SKM-1 treated with dmso at 0.1 percent for 144 hours (cell line): ENCODE measurements around the gene TMEM240.

Experiments
- DNase-seq: peaks from one replicate; lab custom pipeline; 2025; ENCODE audit not compliant: unreplicated experiment; lab: John Stamatoyannopoulos, UW

Gene TMEM240

DNA sequence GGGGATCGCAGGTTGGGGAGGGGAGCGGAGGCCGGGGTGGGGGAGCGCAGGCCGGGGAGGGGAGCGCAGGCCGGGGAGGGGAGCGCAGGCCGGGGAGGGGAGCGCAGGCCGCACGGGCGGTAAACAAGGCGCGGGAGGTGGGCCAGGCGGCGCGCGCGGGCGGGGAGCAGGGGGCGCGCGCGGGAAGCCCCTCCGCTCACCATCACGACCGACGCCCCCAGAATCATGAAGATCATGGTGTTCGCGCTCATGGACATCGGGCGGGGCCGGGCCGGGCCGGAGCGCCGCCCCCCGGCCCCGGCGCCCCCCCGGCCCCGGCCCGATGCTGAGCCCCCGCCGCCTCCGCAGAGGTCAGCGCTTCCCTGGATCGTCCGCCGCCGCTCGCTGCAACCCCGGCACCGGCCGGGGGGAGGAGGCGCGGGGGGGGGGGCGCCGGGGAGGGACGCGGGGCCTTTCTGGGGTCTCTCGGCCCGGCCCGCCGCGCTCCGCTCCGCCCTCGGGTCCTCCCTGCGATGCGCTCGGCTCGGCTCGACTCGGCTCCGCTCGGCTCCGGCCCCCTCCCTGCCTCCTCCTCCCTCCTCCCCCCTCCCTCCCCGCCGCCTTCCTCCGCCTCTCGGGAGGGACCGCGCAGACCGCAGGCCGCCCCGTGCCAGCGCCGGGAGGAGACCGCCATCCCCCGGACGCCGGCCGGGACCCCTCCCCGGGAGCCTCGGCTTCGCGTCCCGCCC, at the start of gene TMEM240:
Gene TMEM240, minus strand, starts transcription at position 535 of the 728 bp plus-strand sequence. Its CDS starts 278 bp downstream, at position 257.
- DNase-seq, result no peak

DNA sequence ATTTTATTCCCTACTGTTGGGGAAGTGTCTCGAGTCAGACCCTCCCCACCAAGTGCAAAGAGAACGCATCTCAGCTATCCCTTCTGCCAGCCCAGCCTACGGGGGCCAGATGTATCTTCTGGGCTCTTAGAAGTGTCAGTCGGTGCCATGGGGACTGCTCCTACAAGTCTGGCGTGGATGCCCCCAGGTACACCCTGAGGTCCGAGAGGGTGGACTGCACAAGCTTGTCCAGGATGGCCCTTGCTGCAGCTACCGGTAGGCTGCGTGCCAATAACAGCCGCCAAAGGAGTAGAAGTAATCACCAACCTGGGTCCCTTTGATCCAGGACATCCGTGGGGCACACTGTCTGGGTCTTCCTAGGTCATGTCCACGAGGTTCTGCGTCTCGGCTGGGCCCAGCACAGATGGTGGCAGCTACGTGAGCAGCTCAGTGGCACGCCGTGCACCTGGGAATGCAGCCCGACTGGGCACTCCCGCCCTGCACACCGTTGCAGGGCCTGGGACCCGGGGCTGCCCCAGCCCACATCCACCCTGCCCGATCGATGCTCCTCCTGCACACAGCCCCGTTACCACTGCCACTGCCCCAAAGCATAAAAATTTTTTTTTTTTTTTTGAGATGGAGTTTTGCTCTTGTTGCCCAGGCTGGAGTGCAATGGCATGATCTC, 43.1 kb upstream of the TMEM240 start:
- DNase-seq, result no peak

DNA sequence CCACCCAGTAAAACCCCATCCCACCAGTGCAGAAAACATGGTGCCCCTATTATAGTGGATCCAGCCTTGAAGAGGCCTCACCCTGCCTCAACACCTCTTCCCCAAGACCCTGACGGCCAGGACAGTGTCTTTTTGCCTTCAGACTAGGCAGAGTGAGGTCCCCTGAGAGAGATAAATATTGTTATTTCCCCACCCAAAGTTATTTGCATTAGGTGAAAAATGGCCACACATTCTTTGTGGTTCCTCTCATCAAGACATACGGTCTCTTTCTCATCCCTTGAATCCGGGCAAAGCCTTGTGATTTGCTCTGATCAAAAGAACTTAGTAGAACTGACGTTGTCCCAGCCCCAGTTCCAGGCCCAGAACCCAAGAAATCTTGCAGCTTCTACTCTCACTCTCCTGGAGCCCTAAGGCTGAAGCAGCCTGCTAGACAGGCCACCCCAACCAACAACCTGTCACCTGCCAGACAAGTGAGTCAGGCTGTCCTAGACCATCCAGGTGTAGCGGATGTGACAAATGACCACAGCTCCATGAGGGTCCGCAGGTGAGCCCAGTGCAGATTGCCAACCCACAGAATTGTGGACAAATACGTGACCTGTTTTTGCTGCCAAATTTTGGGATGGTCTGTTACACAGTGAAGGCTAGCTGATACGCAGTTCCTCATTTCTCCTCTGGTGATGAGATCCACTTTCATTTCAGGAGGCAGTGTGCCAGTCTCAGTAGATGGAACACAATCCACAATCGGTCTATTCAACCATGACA, 42.3 kb upstream of the TMEM240 start:
- no peak for DNase-seq

DNA sequence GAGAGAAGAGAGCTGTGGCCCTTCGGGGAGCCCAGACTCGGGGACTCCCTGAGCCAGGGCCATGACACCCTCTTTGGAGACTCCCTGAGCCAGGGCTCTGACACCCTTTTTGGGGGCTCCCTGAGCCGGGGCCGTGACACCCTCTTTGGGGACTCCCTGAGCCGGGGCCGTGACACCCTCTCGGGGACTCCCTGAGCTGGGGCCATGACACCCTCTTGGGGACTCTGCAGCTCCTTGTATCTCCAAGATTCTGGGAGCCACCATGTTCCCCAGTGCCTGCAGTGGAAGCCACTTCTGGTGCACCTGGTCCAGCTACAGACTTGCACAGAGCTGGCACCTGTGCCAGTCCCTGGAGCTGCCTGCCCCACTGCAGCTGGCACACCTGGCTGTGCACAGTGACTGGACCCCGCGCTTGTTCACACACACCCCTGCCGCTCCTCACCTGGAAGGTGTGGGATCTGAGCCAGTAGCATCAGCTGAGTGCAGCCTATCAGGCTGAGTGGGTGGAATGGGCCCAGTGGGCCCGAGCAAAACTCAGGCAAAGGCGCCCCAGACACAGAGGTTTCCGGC, 38.0 kb upstream of the TMEM240 start:
- no peak for DNase-seq

DNA sequence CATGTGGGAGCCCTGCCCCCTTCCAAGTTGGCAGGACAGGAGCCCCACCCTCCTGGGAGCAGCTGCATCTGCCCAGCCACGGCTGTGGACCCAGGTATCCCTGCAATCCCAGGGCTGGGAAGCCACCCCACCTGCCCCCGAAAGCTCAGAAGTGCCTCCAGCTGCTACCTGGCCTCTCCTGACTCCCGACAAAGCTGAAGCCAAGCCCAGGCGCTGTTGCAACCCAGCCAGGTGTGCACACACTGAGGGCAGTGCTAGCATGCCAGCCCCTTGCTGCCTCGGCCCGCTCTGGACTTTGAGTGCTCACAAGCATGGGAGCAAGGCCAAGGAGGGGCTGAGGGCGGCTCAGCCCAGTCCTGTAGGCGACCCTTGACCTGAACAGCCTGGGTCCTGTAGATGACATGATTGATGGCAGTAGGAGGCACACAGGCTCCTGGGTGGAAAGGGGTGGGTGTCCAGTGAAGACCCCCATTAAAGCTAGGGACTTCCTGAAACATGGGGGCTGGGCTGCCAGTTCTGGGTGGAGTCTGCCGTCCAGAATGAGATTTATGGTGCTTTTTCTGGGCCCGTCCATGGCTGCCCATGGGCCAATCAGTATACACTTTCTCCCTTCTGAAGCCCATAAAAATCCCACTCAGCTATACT, 37.1 kb upstream of the TMEM240 start:
- DNase-seq, result no peak

DNA sequence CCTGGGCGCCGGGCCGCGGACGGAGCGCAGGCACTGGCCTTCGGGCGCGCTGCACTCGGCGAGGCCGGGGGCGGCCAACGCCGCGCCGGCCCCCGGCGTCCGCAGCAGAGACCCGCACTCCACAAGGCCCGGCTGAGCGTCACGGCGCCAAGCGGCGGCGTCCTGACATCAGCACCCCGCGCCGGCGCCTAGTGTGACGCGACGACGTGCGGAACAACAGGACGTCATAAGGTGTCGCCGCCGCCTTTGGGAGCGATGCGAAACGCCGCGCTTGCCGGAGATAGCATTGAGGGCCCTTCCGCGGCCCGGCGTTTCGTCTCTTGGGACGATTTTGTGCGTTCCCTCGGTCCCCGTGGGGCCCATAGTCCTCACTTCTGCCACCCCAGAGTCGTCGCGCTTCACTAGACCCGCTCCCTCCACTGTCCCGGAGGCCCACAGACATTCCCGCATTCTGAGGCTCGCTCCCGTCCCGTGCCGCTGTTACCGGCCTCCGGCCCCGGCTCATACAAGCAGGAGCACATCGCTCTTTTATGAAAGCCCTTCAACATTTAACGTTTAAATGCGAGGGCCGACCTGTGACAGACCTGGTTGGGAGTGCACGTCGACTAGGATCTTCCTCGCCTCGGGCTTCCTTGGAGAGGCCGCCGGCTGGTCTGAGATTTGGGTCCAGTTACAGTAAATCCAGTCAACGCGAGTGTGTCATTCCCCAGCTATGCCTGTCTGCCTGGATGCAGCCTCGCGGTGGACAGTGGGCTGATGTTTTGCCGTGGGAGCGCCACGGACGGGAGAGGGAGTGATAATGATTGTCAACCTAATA, 34.5 kb upstream of the TMEM240 start, which contains the start of gene SSU72:
Gene SSU72, minus strand, starts transcription at position 143 of the 817 bp plus-strand sequence. CDS start 306 bp downstream, outside the sequence.
- DNase-seq, result peak; percentile 81

DNA sequence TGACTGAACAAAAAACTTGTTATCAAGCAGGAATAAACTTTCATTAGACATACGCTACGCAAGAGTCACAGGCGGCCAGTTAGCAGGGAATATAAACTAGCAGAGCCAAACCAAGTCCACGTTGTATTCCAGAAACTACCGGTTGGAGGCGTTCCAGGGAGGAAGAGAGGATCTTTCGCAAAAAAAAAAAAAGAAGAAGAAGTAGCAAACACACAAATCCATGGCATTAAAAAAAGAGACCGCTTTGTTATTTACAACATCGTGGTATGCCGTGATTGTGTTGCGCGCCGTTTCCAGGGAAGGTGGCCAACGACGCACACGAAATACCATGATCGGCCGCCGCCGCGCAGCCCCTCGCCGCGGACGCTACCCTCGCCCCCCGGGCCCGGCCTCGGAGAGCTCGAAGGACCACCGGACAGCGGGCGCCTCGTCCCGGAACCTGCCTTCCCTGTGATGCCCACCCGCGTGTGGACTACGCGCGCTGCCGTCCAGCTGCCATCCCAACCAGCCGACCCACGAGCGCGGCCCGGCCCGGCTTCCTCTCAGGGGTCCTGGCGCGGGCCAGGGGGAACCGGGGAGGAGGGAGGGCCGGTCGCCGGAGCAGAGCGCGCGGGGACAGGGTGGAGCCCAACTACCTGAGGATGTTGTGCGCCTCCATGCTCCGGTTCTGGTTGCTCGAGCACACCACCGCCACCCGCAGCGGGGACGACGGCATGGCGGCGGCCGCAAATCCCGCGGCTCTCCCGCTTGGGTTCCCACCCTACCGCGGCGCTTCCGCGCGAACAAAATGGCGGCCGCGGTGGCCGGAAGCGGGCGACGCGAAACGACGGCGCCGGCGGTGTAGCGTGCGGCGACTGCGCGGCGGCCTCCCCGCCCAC, 33.7 kb upstream of the TMEM240 start:
- DNase-seq, result peak; percentile 62

DNA sequence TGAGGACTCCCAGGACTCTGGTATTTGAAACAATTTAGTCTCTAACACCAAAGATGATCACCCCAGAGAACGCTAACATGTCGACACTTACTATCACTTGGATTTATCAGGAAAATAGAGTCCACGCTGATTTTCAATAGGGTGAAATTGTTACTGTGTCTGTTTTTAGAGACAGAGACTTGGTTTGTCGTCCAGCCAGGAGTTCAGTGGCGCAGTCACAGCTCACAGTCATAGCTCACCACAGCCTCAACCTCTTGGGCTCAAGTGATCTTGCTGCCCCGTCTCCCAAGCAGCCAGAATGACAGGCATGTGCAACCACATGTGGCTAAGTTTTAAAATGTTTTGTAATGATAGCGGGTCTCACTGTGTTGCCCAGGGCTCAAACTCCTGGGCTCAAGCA, 28.9 kb upstream of the TMEM240 start:
- DNase-seq, result no peak

DNA sequence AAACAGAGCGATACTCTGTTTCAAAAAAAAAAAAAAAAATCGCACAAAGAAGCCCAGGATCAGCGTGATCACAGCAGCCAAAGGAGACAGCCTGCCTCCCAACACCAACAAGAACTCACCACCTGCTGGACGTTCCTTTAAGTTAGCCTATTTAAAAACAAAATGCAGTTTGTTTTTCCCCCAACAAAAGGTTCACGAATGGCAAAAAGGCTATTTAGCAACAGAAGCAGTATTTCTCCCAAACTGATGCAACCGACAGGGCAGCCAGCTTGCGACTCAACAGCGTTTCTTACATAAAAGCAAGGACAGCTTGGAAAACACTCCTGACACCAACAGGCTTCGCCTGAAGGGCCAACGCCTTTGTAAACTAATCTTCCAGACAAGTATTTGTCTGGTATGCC, 27.5 kb upstream of the TMEM240 start:
- no peak for DNase-seq

DNA sequence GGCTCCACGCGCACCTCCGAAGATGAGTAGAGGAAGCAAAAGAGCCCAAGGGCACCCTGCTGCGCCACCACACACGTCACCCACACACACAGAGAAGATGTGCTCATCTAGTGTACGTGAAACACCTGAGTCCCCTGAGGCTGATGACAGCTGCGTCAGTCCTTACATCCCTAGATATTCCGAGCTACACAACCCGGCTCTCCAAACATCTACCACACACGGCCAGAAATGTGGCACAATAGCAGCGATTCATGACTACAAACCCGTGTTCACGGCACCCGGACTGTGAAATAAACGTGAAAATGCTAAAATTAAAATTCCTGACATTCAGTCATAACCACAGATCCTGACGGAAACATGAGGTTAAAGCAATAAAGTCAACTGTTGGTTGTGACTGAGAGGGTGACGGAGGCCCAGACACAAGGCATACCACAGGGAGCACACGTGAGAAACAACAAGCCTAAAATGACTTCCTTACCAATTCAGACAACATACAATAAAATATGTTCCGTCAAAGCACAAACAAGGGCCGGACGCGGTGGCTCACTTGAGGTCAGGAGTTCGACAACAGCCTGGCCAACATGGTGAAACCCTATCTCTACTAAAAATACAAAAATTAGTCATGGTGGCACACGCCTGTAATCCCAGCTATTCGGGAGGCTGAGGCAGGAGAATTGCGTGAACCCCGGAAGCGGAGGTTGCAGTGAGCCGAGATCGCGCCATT, 26.9 kb upstream of the TMEM240 start:
- no peak for DNase-seq

DNA sequence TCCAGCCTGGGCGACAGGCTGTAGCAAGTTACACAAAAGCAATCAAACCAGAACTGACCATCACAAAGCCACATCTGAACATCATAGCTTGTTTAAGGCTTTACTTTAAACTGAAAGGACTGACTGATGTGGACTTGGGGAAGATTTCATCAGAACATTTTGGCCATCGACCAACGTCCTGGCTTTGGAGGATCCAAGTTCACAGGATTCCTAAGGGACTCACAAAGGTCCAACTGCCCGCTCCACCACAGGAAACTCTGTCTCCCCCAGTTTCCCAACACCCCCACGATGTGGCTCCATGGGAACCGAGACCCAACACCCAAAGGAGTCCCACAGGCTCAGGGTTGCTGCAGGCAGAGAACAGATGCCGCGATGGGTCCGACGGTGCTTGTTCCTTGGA, 24.9 kb upstream of the TMEM240 start:
- DNase-seq, result no peak

DNA sequence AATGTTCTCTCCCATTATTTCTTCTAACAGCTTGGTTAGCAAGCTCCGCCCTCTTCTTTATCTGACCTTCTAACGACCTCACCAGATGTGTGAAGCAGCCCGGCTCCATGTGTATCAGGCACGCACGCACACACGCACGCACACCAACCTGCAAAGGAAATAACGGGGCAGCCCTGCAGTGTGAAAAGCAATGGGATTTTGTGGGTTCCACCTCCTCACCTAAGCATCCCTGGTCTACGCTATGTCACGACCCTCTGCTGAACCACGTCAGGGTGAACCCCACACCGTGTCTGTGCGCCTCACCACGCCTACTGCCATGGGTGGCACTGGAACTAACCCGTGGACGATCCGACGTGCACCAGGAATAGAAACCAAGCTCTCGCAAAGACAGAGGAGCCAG, 23.8 kb upstream of the TMEM240 start:
- no peak for DNase-seq

DNA sequence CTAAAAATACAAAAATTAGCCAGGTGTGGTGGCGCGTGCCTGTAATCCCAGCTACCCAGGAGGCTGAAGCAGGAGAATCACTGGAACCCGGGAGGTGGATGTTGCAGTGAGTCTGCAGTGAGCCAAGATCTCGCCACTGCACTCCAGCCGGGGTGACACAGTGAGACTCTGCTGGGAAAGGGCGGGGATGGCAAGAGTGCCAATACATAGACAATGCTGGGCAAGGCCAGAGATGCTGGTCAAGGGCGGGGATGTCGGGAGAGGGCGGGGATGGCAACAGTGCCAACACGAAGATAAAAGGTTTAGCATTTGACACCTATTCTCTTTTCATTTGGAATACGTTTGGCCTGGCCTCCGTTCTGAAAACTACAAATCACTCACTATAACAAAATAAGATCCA, 23.3 kb upstream of the TMEM240 start:
- no peak for DNase-seq

DNA sequence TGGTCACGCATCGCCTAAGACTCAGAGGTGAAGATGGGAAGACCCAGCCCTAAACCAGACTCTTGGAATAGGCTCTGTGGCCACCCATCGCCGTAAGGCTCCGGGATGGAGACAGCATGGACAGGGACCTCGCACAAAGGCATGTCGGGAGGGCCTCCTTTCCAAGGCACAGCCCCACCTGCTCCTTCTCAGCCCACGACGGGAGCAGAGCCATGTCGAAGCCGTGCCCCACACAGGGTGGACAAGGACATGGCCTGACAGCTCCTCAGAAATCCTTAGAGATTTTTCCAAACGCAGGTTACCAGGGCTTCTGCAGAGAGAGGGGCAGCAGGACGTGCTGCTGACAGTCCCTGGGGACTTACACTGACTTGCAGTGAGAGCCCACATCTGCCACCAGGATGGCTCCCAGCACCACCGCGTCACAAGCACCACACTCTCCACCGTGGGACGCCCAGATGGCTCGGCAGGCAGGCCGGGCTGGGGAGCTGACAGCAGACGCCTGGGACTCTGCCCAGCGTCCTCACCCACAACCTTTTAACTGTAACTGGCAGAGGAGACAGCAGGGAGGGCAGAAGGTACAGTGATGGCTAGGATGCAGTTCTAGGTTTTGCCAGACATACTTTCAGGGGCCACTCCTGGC, 22.3 kb upstream of the TMEM240 start:
- no peak for DNase-seq

DNA sequence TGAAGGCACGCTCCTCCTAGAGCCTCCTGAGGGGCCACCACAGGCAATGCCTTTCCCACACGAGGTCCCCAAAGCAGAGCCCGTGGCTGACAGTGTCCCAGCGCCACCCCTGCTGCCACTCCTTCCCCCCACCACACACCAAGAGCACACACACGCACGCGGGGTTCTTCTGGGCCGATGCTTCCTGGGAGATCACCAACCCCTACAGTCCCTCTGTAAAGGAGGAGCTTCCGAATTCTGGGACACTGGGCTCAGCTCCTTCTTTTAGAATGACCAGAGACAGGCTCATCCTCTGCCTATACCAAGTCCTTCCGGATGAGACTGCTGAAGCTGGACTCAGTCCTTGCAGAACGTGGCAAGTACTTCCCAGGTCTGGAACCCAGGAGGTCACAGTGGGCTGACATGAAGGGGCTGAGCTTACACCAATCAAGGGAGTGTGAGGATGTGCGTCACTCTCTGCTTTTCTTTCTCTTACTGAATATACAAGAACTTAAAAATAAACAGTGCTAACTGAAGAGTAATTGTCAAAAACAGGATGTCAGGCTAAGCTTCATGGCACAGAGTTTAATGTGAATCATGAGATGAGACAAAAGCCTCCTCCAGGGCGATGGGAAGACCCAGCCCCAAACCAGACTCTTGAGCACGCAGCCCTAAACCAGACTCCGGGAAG, 21.5 kb upstream of the TMEM240 start:
- DNase-seq, result no peak

DNA sequence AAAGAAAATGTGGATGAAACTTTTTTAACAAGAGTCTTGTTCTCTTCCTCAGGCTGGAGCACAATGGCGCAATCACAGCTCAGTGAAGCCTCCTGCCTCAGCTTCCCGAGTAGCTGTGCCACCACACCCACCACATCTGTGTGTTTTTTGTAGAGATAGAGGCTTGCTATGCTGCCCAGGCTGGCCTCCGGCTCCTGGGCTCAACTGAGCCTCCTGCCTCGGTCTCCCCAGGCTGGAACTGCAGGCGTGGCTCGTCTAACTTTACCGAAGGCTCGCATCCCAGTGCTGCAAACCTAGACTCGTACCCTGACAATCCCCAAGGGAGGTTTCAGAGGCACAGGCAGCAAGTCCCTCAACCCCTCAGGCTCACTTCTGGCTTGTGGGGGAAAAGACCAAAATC, 19.8 kb upstream of the TMEM240 start:
- DNase-seq, result no peak

DNA sequence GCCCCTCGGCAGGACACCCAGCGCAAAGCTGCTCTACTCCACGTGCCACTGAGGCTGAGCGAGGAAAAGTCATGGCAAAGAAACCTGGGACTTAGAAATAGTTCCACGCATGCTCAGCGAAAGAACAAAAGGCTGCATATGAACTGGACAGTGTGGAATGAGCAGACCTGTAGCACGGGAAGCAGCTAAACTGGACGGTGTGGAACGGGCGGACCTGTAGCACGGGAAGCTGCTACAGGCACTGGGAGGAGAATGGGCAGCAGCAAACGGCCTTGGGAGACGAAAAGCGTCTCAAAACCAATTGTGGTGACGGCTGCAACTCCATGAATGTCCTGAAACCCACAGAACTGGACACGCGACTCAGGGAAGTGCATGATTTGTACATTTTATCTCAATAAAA, 18.6 kb upstream of the TMEM240 start:
- DNase-seq, result no peak

DNA sequence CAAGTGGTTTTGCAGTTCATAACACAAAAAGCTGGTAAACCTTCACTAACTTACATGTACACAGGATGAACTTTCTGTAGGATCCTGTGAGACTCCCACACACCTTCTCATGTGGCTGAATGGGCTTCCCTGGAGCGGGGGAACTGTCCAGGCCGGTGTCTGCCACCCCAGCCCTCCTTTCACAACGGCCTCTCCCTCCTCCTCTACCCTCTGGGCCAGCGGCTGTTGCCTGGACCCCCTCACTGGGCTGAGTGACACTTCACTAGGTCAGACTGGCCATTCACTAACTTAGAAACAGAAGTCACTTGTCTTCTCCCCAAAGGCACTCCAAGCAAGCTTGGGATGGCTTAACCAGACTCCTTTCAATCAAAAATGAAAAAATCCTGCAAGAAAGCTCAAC, 18.2 kb upstream of the TMEM240 start:
- no peak for DNase-seq
